Suprapubic skin (tissue), 4 donors: ENCODE data around the gene PMP22.

Source experiments
- EP300 ChIP-seq: sonication (generic); formaldehyde crosslinking; IDR thresholded peaks from one replicate; pipeline ENCODE4 v1.6.1; 2017; ENCODE audit warnings: antibody characterized with exemption
- POLR2AphosphoS5 ChIP-seq, 3 donors: sonication (generic); formaldehyde crosslinking; IDR thresholded peaks; one replicate each; pipeline ENCODE4 v1.6.1; 2017; ENCODE audit warnings: antibody characterized with exemption in 3 of 3
- TF ChIP-seq, protein P1 (sequence below), 2 donors: fragments of 200-600 bp in 1 of 2; fragments of 450-650 bp in 1 of 2; sonication (generic) in 1 of 2; IDR thresholded peaks; one replicate each; pipeline ENCODE4 v1.5.1; 2016 to 2019; ENCODE audit warnings: antibody characterized with exemption in 2 of 2, mild to moderate bottlenecking in 1 of 2, moderate library complexity in 1 of 2

DNA sequence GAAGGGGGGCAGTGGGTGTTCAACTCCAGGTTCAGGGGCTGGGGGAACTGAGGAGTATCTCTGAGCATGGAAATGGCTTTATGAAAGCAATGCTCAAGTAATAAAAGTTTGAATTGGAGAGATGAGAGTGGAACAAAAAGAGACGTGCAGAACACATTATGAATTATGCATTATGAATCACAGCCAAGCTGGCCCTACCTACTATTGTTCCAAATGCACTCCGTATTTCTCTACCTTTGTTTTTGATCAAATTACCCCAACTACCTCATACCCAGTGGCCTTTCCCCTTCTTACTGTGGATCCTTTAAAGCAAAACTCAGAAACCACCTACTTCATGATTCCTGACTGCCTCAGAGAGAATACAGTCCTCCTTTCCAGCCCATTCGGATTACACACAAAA is 38.1 kb upstream of the PMP22 start:
- TF ChIP-seq EP300, result no peak
- TF ChIP-seq POLR2AphosphoS5 (IDR thresholded peaks at IDR 0.05), result no peak
- TF ChIP-seq, protein P1, sequence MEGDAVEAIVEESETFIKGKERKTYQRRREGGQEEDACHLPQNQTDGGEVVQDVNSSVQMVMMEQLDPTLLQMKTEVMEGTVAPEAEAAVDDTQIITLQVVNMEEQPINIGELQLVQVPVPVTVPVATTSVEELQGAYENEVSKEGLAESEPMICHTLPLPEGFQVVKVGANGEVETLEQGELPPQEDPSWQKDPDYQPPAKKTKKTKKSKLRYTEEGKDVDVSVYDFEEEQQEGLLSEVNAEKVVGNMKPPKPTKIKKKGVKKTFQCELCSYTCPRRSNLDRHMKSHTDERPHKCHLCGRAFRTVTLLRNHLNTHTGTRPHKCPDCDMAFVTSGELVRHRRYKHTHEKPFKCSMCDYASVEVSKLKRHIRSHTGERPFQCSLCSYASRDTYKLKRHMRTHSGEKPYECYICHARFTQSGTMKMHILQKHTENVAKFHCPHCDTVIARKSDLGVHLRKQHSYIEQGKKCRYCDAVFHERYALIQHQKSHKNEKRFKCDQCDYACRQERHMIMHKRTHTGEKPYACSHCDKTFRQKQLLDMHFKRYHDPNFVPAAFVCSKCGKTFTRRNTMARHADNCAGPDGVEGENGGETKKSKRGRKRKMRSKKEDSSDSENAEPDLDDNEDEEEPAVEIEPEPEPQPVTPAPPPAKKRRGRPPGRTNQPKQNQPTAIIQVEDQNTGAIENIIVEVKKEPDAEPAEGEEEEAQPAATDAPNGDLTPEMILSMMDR (IDR thresholded peaks at IDR 0.05), result no peak
